H1 (cell line): ENCODE measurements around the gene PPP1R2. TPM values are rescaled to one million over a fixed set of nuclear protein-coding genes. Genes with fewer than 3 reads are reported as not detected.

Experiments used
- BCL11A ChIP-seq, 2 experiments: IDR thresholded peaks; one replicate each; pipeline ENCODE4 v1.6.1; 2011; ENCODE audit warnings: low read depth in 2 of 2, low read length in 2 of 2, mild to moderate bottlenecking in 2 of 2
- HDAC6 ChIP-seq: IDR thresholded peaks from one replicate; pipeline ENCODE4 v1.7.1; 2012; ENCODE audit warnings: low read depth, mild to moderate bottlenecking, inconsistent platforms, low read length, moderate library complexity
- POLR2A ChIP-seq, 2 experiments: IDR thresholded peaks; 1 replicate in 1 of 2; 2 replicates in 1 of 2; pipeline ENCODE4 v1.6.1; 2011; ENCODE audit warnings: low read depth in 2 of 2, low read length in 2 of 2, mild to moderate bottlenecking in 2 of 2; ENCODE audit errors: control extremely low read depth in 1 of 2
- POU5F1 ChIP-seq: IDR thresholded peaks from 2 replicates; pipeline ENCODE4 v1.6.1; 2011; ENCODE audit warnings: low read depth, mild to moderate bottlenecking, low read length, moderate library complexity
- TCF12 ChIP-seq: IDR thresholded peaks from 2 replicates; pipeline ENCODE4 v1.6.1; 2011; ENCODE audit warnings: low read depth, mild to moderate bottlenecking, low read length
- polyA plus RNA-seq, 7 experiments: library from polyadenylated mRNA; depleted of rRNA in 3 of 7; stranded (reverse) in 5 of 7; unstranded in 2 of 7; fragments of >200 nt in 5 of 7; fragments of 200-250 nt in 2 of 7; gene quantifications; 1 replicate in 5 of 7; 2 replicates in 1 of 7; 4 replicates in 1 of 7; pipeline versions ENCODE4 v1.2.1 to v1.2.3, GENCODE V29; 2011 to 2013; ENCODE audit warnings: missing spikeins in 2 of 7, mixed read lengths in 2 of 7
- total RNA-seq: library from RNA; stranded (reverse); fragmentation: NEBNext Ultra II Directional; extraction: Animal tissue kit (Norgen Biotek cat#: 25700); gene quantifications from 2 replicates; pipeline ENCODE4 v1.2.1, GENCODE V29; 2021

The PPP1R2 gene
- total and polyA plus RNA-seq, 2 of the 8 experiments (the other 6 are each of a cell fraction or from before 2014, with no cell fraction given): 14.0 to 26.5 TPM

- TF ChIP-seq TCF12 (no peak), BCL11A (IDR thresholded peaks at IDR 0.05; ENCODE audit: low read depth in 2 of 2, low read length in 2 of 2) (no peak), HDAC6 (no peak), POLR2A (IDR thresholded peaks at IDR 0.05; ENCODE audit: control extremely low read depth in 1 of 2, low read depth in 2 of 2, low read length in 2 of 2) (no peak), POU5F1 (no peak)
These were observed 6.9 kb upstream of the PPP1R2 start (continued) for GRCh38 chr3:195549931-195550519.
